ENCODE measurements around the gene CNGB1. TPM values are rescaled to one million over a fixed set of nuclear protein-coding genes. Genes with fewer than 3 reads are reported as not detected.

The CNGB1 gene
- total and polyA plus RNA-seq, 2 of the 13 experiments (the other 11 are each of a cell fraction or from before 2014, with no cell fraction given), result 0.02 to 0.15 TPM

GRCh38 chr16:57986196-57986595, 15.3 kb upstream of the CNGB1 start:
- ChIA-PET POLR2A (no interaction called here), CTCF (ENCODE audit: low intra/inter-chr PET ratio, low total read pairs) (no interaction called here)
- no peak overlapping the region for H3K27ac ChIP-seq (ENCODE audit: extremely low read length, insufficient read depth, low read length)
- H2AFZ ChIP-seq (ENCODE audit: low read length), result no peak overlapping the region
- H3K4me1 ChIP-seq (ENCODE audit: insufficient read depth, low read length), result peaks cover 25% of the 10 kb centered on the region
- H3K79me2 ChIP-seq (ENCODE audit: insufficient read depth, low read length), result no peaks in the 10 kb centered on the region
- H4K20me1 ChIP-seq (ENCODE audit: insufficient read depth, low read length), result no peaks in the 10 kb centered on the region
- FAIRE-seq (no peak), DNase-seq (ENCODE audit: low spot score) (no peak), ATAC-seq (no peak)
- WGBS (ENCODE audit: low lambda C conversion rate), result 29% methylated on average over 9 of the region's 9 CpGs
- no peaks in the 10 kb centered on the region for H3K9me3 ChIP-seq (ENCODE audit: low read length)
- no peak overlapping the region for H3K4me2 ChIP-seq (ENCODE audit: low read depth, low read length)
- no peak for TF ChIP-seq ZBTB7A (CRISPR knock-in tag; IDR thresholded peaks at IDR 0.05)
- TF ChIP-seq BORCS8-MEF2B (CRISPR knock-in tag; IDR thresholded peaks at IDR 0.05), result no peak
- no peak for TF ChIP-seq KDM3A (CRISPR knock-in tag; IDR thresholded peaks at IDR 0.05; ENCODE audit: low read depth)
- no peak for TF ChIP-seq TCF7L2 (IDR thresholded peaks at IDR 0.05; ENCODE audit: low read depth, low read length)
- TF ChIP-seq RFX5 (IDR thresholded peaks at IDR 0.05; ENCODE audit: low read depth, low read length), result no peak
- TF ChIP-seq ARID3A (IDR thresholded peaks at IDR 0.05; ENCODE audit: low read depth, low read length), result no peak
- TF ChIP-seq ZNF530 (CRISPR knock-in tag; IDR thresholded peaks at IDR 0.05; ENCODE audit: low read depth), result no peak
- no peak for TF ChIP-seq ZNF703 (CRISPR knock-in tag; IDR thresholded peaks at IDR 0.05; ENCODE audit: borderline replicate concordance)
- TF ChIP-seq, protein P1, sequence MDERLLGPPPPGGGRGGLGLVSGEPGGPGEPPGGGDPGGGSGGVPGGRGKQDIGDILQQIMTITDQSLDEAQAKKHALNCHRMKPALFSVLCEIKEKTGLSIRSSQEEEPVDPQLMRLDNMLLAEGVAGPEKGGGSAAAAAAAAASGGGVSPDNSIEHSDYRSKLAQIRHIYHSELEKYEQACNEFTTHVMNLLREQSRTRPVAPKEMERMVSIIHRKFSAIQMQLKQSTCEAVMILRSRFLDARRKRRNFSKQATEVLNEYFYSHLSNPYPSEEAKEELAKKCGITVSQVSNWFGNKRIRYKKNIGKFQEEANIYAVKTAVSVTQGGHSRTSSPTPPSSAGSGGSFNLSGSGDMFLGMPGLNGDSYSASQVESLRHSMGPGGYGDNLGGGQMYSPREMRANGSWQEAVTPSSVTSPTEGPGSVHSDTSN (CRISPR knock-in tag; IDR thresholded peaks at IDR 0.05), result no peak
- no peak for TF ChIP-seq NFAT5 (CRISPR knock-in tag; IDR thresholded peaks at IDR 0.05)
- no peak for TF ChIP-seq GFI1 (CRISPR knock-in tag; IDR thresholded peaks at IDR 0.05; ENCODE audit: borderline replicate concordance)
- BruUV-seq (replicated peaks), result no TSS peak
- intact Hi-C loops (cut with micrococcal nuclease; ENCODE audit: unreplicated experiment) (no loop called here), in situ Hi-C loops (cut with HindIII; ENCODE audit: extremely low pct_ligation_motif_present, low pct_unique_long_range_greater_than_20kb) (no loop called here)
- peaks cover 3 to 41% of the 10 kb centered on the region in 2 experiments; a peak in 3 of 5 replicates for H3K27me3 ChIP-seq (ENCODE audit: control insufficient read depth in 1 of 2, insufficient read depth in 2 of 2, low read length in 2 of 2)
- H3K36me3 ChIP-seq (replicated peaks in 1 of 2; ENCODE audit: control insufficient read depth in 1 of 2, insufficient read depth in 2 of 2, low read length in 2 of 2), result no peaks in the 10 kb centered on the region
- H3K9ac ChIP-seq (ENCODE audit: insufficient read depth, low read depth, low read length), result no peak overlapping the region
- H3K4me3 ChIP-seq (replicated peaks in 1 of 3; ENCODE audit: insufficient read depth in 1 of 3, low read depth in 2 of 3, low read length in 3 of 3), result no peak overlapping the region

Measured in HepG2 (cell line).